ENCODE data around the gene FAM3B. TPM values are rescaled to one million over a fixed set of nuclear protein-coding genes. Genes with fewer than 3 reads are reported as not detected.
"Not testable (repeated sequence)": the region's sequence is repeated elsewhere in the genome, so short reads cannot be mapped to it uniquely, and the experiment has no call there.

Gene FAM3B
- polyA plus RNA-seq, 3 donors: 4.4 to 53.6 (median 6.8) TPM

DNA sequence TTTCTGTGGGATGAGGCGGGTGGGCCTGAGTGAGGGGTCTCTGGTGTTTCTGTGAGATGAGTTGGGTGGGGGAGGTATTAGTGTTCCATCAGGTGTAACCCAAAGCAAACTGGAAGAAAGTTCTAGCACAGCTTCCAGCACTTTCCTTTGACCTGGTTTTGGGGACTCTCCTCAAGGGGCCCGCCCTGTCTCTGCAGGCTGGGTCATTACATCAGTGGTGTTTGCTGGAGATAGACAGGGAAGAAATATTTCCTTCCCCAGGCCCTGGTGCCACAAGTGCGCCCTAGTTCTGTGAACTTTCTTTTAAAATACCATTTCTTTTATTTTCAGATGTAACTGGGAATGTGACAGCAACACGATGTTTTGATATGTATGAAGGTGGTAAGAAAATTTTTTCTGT lies 28.8 kb downstream of the FAM3B start:
- no peak overlapping the region for H3K27ac ChIP-seq (ENCODE audit: low read depth, low read length)
- 90 to 96% (median 94%) methylated on average over 4 of the region's 4 CpGs for WGBS, 3 donors

- no peak overlapping the region for H3K27ac ChIP-seq (ENCODE audit: low read depth, low read length)
- 56 to 89% (median 87%) methylated on average over 13 of the region's 13 CpGs for WGBS, 3 donors
Observed at GRCh38 chr21:41345934-41346685, 29.5 kb downstream of the FAM3B start.

DNA sequence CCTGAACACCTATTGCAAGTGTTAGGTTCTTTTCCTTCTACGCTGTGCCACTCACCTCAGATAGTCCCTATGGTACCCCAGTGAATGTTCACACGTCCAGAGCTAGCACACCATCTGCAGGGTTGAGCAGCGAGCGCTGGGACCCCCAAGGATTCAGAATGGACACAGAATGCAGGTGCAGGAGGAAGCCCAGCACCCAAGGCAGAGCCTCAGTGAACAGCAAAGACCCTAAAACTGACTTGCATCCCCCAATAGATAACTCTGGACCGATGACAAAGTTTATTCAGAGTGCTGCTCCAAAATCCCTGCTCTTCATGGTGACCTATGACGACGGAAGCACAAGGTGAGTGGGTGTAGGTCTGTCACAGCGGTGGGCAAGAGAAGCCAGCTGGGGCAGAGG lies 30.2 kb downstream of the FAM3B start:
- H3K27ac ChIP-seq (ENCODE audit: low read depth, low read length): no peak overlapping the region
- 90 to 94% (median 92%) methylated on average over 8 of the region's 8 CpGs for WGBS, 3 donors

DNA sequence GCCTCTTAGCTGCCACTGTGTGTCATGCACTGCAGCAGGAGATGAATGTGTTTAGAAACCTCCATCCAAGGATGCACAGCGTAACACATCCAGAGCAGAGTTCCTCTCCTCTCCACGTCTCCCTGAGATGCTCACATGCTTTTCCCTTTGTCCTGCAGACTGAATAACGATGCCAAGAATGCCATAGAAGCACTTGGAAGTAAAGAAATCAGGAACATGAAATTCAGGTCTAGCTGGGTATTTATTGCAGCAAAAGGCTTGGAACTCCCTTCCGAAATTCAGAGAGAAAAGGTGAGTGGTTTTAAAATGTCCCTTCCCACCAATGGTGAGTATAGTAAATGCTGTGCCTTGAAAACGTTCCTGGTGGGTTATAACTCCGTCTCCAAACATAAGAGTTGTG lies 31.8 kb downstream of the FAM3B start:
- WGBS, 3 donors: 77 to 90% (median 79%) methylated on average over 6 of the region's 6 CpGs
- no peak overlapping the region for H3K27ac ChIP-seq (ENCODE audit: low read depth, low read length)

GRCh38 chr21:41349126-41349525 lies 32.5 kb downstream of the FAM3B start:
- WGBS, 3 donors: 68 to 80% (median 70%) methylated on average over 7 of the region's 7 CpGs
- no peak overlapping the region for H3K27ac ChIP-seq (ENCODE audit: low read depth, low read length)

- WGBS, 3 donors: 82 to 89% (median 83%) methylated on average over 19 of the region's 19 CpGs
- no peak overlapping the region for H3K27ac ChIP-seq (ENCODE audit: low read depth, low read length)
Observed at GRCh38 chr21:41349619-41350390, 33.2 kb downstream of the FAM3B start.

DNA sequence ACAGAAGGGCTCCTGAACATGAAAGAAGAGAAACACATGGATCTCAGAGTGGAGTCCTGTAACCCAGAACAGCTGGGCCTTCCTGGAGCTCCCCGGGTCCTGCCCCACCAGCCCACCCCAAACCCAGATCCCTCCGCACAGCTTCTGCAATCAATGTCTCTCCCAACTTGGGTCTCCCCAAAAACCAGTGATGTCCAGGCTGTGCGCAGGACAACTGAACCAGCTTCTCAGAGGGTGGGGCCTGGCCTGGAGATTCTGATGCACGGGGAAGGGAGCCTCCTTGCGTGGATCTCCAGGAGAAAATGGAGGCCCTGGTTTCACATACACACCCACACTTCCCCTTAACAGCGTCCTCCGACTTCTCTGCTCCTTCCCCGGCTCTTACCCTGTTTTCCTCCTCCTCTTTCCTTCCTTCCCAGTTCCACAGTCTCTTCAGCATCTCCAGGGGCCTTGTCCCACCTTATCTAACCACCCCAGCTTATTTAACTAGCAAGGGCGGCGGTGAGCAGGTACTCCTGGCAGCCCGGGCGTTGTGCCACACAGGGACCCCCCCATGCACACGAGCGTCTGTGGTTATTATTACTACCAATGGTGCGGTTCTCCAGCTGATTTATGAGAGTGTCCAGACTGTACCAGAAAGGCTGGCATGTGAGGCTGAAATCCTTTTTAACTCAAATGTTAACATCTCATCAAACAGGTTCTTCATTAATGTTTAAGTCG lies 34.0 kb downstream of the FAM3B start:
- H3K27ac ChIP-seq (ENCODE audit: low read depth, low read length): no peak overlapping the region
- WGBS, 3 donors: 86 to 88% (median 87%) methylated on average over 16 of the region's 16 CpGs

DNA sequence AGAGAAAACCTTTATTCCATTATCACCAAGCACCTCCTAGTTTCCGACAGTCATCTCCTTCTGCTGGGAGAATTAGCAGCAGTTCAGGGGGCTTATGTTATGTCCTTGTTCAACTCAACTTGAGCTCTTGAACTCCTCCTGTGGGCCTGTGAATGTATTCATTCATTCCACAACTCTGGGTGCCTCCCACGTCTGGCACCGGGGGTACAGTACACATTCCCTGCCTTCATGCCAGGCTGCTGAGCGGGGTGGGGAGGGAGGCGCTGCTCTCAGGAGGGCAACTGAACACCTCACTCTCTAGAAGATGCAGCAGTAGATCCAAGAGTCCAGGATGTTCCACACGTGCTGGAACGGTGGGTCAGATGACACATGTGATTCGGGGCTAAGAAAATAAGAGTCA lies 40.9 kb downstream of the FAM3B start:
- 69 to 81% (median 77%) methylated on average over 8 of the region's 8 CpGs for WGBS, 3 donors
- no peak overlapping the region for H3K27ac ChIP-seq (ENCODE audit: low read depth, low read length)

DNA sequence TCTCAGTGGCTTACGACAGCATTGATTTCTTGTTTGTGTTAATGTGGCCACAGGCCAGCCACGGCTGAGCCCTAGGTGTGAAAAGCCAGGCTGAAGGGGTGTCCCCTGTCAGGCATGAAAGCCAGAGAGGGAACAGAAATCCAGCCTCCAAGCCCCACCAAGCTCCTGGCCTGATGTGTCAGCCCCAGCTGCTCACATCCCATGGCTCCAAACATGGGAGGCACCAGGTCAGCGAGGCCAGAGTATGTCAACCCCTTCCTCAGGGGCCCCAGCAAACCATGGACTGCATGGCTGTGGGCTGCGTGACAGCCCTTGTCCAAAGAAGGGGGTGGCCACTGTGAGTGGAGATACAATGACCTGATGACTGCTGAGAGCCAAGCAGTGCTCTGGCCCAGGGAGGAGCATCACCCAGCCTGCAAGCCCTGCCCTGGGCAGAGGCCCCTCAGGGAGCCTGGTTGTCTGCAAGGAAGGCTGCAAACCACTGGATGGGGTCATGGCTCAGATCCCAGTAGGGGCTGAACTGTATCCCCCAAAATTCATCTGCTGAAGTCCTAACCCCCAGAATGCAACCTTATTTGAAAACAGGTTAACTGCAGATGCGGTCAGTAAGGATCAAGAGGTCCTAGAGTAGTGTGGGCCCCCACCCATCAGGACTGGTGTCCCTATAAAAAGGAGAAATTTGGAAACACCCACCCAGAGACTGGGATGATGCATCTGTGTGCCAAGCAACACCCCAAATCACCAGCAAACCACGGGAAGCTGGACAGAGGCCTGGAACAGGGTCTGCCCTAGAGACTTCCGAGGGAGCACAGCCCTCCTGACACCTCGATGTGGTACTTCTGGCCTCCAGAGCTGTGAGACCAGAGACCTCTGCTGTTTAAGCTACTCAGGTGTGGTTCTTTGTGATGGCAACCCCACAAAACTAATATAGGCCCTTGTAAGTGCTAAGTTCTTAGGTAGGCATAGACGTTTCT lies 41.9 kb downstream of the FAM3B start:
- 80 to 93% (median 90%) methylated on average over 9 of the region's 9 CpGs for whole genome bisulfite sequencing, 3 donors
- no peak overlapping the region for H3K27ac ChIP-seq (ENCODE audit: low read depth, low read length)

- 83 to 90% (median 84%) methylated on average over 12 of the region's 12 CpGs for WGBS, 3 donors
- no peak overlapping the region for H3K27ac ChIP-seq (ENCODE audit: low read depth, low read length)
Observed at GRCh38 chr21:41359286-41359685, 42.7 kb downstream of the FAM3B start.

- H3K27ac ChIP-seq (ENCODE audit: low read depth, low read length): not testable (repeated sequence)
- 53 to 95% (median 91%) methylated on average over 4 of the region's 4 CpGs for WGBS, 3 donors
Observed at GRCh38 chr21:41359754-41360071, 43.1 kb downstream of the FAM3B start.

DNA sequence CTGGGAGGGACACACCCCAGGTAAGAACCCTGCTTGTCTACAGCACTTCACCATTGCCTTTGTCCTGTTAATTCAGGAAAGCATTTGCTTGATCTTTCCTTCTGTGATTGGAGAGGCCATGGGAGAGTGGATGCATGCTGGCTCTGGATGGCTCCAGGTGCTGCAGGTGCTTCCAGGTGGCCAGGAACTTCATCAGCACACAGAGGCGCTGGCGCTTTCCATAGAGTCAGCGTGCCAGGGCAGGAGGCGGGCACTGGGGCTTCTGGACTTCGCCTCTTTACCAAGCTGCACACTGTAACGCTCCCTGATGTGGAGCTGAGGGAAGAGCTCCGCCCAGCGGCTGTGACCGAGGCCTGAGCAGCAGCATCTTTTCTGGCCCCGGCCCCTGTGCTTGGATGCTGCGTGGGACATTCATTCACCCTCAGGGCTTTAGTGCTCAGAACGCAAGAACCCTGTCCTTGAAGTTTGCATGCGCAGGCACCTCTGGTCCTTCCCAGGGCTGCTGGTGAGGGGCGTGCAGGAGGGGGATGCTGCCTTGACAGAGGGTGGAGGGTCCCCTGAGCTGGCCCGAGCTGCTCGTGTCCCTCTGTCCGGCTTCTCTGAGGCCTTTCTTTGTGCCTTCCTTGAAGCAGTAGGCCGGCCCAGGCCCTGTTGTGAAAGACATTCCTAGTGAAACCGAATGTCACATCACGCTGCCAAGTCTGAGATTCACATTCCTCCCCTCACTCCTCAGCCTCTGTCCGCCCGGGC lies 43.6 kb downstream of the FAM3B start:
- H3K27ac ChIP-seq (ENCODE audit: low read depth, low read length): no peak overlapping the region

DNA sequence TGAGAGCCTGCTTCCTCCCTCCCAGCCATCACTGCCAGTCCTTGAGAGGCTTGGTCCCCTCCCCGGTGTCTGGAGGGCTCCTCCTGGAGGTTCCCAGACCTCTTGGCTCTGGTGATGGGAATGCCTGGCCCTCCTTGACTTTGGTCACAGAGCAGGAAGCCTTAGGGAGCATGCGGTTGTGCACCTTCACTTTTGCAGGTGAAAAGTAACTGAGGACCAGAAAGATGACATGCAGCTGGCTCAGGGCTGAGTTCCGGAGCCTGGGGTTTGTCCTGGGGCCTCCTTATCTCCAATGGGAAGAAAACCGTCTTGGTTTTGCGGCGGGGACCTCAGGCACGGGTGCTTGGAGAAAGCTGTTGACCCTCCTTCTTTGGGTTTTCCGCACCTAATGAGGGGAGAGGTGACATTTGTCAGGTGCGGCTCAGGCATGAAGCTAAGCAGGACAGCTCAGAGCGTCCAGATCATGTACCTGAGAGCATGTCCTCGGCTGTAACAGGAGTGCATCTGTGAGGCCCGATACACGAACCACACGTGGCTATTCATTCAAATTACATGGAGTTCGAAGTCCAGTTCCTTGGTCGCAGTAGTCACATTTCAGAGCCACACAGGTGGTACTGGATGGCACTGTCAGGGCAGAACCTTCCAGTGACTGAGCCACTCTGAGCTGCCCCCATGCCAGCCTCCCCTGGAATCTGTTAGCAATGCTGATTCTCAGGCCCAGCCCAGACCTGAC lies 44.6 kb downstream of the FAM3B start:
- 60 to 93% (median 91%) methylated on average over 16 of the region's 16 CpGs for WGBS, 3 donors
- no peak overlapping the region for H3K27ac ChIP-seq (ENCODE audit: low read depth, low read length)

More for the DNA sequence above, 43.6 kb downstream of the FAM3B start:
- whole genome bisulfite sequencing, 3 donors: 64 to 79% (median 69%) methylated on average over 22 of the region's 22 CpGs

DNA sequence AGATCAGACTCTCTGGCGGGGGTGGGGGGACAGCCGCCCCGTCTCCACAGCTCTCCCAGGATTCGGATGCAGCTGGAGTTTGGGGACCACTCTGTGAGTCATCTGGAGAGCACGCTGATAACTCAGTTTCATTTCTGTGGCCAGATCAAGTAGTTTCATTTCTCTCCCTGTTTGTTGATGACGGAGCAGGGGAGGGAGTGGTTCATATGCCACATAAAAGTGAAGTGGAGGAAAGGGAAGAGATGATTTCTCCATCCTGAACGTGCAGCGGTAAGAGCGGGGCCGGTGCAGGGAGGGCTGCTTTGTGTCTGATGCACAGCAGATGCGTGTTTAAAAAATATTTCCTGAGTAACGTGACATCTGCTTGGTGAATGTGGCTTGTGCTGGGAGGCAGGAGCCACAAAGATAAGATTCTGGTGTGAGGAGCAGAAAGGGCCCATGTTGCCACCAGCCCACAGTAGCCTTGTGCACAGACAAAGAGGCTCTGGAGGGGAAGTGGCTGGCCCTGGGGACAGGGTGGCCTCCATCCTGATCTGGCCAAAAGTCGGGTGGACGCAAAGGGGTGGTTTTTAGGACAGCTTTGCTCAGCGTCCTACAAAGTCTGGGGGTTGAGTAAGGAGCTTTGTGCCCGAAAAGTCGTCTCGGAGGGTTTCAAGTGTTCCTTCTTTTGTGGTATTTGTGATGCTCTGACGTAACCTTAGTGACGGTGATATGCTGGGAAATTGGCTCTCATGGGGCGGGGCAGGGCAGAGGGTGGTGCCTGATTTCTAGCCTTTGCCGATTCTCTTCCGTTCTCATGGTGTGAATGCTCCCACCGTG lies 45.4 kb downstream of the FAM3B start, which contains the start of gene MX2:
Gene MX2 (plus strand): TSS at position 242 of the 819 bp plus-strand sequence. CDS start 14,880 bp downstream, outside the sequence.
- peak within 1 kb of the TSS; percentile 82 for H3K27ac ChIP-seq (ENCODE audit: low read depth, low read length)
- 11 to 59% (median 15%) methylated on average over 24 of the region's 24 CpGs for WGBS, 3 donors

- WGBS, 3 donors: 80 to 86% (median 85%) methylated on average over 16 of the region's 16 CpGs
- no peak overlapping the region for H3K27ac ChIP-seq (ENCODE audit: low read depth, low read length)
Observed at GRCh38 chr21:41362605-41363369, 46.2 kb downstream of the FAM3B start.

Measured in adipose tissue (tissue), 3 donors.